ENCODE results near the gene PERCC1. TPM values are rescaled to one million over a fixed set of nuclear protein-coding genes. Genes with fewer than 3 reads are reported as not detected.
A peak's percentile ranks its signal among the peaks of the same experiment; 100 is the strongest.

Gene PERCC1
- total RNA-seq, 4 donors from 2014 or later: 1.2 TPM; not detected in 3

DNA sequence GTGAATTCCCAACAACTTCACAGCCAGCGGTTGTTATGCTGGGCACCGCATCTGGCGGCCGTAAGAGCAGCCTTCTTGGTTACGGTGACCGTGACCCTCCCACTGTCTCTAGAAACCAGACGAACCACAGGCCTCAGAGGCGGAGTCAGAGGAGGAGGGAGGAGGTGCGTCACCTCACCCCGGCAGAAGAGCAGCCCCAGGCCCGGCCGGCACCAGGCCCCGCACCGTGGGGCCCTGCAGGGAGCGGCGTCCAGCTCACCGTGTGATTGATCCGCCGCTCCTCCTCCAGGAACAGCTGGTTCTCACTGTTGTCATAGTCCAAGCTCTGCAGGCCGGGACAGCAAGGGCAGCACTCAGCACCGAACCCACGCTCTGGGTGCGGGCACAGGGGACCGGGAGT, 30.3 kb downstream of the PERCC1 start:
- peaks cover 0 to 10% (median 0%) of the 10 kb centered on the region in 4 donors for H3K36me3 ChIP-seq
- intact Hi-C loops (cut with DNase I; ENCODE audit: low total_unique reads) (no loop called here), in situ Hi-C loops (cut with MboI; ENCODE audit: low pct_ligation_motif_present in 1 of 4, low pct_unique_long_range_greater_than_20kb in 1 of 4, low sequenced_read_pairs in 3 of 4) (no loop called here)
- H3K4me1 ChIP-seq: peaks cover 0 to 4% (median 0%) of the 10 kb centered on the region in 4 donors
- DNase-seq: no peak
- no peak overlapping the region for H3K4me3 ChIP-seq
- 80 to 100% methylated on average over 4 to 24 of the region's 24 CpGs for WGBS, 2 donors (ENCODE audit: low coverage in 1 of 2)
- peak overlapping the region in 3 of 4 donors; percentile 38 to 60 (median 57) for H3K27ac ChIP-seq
- no peak for TF ChIP-seq POLR2A (IDR thresholded peaks at IDR 0.05)
- TF ChIP-seq, protein P1, sequence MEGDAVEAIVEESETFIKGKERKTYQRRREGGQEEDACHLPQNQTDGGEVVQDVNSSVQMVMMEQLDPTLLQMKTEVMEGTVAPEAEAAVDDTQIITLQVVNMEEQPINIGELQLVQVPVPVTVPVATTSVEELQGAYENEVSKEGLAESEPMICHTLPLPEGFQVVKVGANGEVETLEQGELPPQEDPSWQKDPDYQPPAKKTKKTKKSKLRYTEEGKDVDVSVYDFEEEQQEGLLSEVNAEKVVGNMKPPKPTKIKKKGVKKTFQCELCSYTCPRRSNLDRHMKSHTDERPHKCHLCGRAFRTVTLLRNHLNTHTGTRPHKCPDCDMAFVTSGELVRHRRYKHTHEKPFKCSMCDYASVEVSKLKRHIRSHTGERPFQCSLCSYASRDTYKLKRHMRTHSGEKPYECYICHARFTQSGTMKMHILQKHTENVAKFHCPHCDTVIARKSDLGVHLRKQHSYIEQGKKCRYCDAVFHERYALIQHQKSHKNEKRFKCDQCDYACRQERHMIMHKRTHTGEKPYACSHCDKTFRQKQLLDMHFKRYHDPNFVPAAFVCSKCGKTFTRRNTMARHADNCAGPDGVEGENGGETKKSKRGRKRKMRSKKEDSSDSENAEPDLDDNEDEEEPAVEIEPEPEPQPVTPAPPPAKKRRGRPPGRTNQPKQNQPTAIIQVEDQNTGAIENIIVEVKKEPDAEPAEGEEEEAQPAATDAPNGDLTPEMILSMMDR (IDR thresholded peaks at IDR 0.05): no peak
- TF ChIP-seq EP300 (IDR thresholded peaks at IDR 0.05; ENCODE audit: low read depth): no peak
- TF ChIP-seq POLR2AphosphoS5 (IDR thresholded peaks at IDR 0.05): no peak
- no peaks in the 10 kb centered on the region for H3K9me3 ChIP-seq
- no peaks in the 10 kb centered on the region for H3K27me3 ChIP-seq

DNA sequence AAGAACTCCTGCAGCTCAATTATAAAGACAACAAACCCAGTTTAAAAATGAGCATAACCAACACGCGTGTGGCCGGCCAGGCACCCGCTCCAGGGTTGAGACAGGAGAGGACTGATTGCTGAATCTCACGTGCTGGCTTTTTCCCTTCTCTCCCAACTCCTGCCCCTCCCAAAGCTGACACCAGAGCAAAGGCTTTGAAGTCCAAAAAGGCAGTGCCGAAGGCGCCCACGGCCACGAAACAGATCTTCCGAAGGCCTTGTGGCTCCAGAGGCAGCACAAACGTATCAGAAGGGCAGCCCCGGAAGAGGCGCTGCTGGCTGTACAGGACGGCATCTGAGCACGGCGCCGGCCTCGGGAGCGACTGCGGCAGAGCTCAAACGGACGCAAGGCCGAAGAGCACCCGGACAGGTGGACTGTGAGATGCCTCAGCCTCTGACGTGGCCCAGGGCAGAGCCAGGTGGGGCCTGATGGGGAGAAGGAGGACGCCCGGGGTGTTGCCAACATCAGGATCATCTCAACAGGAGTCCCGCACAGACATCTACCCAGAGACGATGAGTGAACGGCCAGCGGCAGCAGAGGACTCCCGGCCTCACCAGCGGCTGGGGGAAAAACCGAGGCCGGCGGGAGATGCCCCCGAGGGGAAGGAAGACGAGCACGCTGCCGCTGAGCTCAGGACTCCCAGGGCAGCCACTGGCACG, 33.5 kb downstream of the PERCC1 start:
- DNase-seq: no peak
- intact Hi-C loops (cut with DNase I; ENCODE audit: low total_unique reads): no loop called here
- Histone ChIP-seq H3K27ac (no peak overlapping the region), H3K9me3 (no peaks in the 10 kb centered on the region), H3K4me1 (peaks cover 0 to 4% (median 0%) of the 10 kb centered on the region in 4 donors), H3K27me3 (no peaks in the 10 kb centered on the region), H3K36me3 (peaks cover 0 to 10% (median 0%) of the 10 kb centered on the region in 4 donors), H3K4me3 (no peak overlapping the region)
- TF ChIP-seq POLR2AphosphoS5 (IDR thresholded peaks at IDR 0.05) (no peak), POLR2A (IDR thresholded peaks at IDR 0.05) (no peak)
- TF ChIP-seq, protein P1 (IDR thresholded peaks at IDR 0.05): no peak
- in situ Hi-C loops (cut with MboI; ENCODE audit: low pct_ligation_motif_present in 1 of 4, low pct_unique_long_range_greater_than_20kb in 1 of 4, low sequenced_read_pairs in 3 of 4): no loop called here
- 92 to 93% methylated on average over 8 to 41 of the region's 41 CpGs for whole genome bisulfite sequencing, 2 donors (ENCODE audit: low coverage in 1 of 2)

DNA sequence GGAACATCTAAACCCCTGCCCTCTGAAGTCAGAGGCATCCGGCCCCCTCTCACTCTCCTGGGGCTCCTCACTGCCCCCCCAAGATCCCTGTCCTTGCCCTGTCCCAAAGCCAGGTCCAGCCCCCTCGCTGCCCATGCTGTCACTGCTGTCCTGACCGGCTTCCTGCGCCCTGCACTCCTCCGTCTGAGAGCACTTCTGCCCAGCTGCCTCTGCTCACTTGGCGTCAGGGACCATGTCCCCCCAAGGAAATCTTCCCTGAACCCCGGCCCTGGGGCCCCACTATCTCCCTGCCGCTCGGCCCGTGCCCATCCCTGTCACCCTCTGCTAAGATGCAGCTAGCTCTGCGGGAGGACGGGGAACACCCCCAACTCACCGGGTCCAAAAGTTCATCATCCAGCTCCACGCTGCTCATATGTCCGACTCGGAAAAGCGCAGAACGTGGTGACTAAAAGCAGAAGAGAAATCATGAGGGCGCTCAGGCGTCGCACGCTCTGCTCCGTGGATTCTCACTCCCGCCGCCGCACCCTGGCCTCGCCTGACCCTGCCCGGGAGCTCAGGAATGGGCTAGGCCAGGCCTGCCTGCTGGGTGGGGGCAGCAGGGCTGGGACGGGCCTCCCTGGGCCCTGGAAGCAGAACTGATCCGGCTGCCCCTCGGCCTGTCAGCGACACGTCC, 34.2 kb downstream of the PERCC1 start:
- in situ Hi-C loops (cut with MboI; ENCODE audit: low pct_ligation_motif_present in 1 of 4, low pct_unique_long_range_greater_than_20kb in 1 of 4, low sequenced_read_pairs in 3 of 4) (no loop called here), intact Hi-C loops (cut with DNase I; ENCODE audit: low total_unique reads) (loop anchor here (1.0 kb wide), 1 partner anchor 203 kb away; no protein-coding TSS in a partner anchor)
- H3K36me3 ChIP-seq: peaks cover 0 to 10% (median 0%) of the 10 kb centered on the region in 4 donors
- TF ChIP-seq, protein P1 (IDR thresholded peaks at IDR 0.05): no peak
- TF ChIP-seq POLR2AphosphoS5 (IDR thresholded peaks at IDR 0.05) (no peak), POLR2A (IDR thresholded peaks at IDR 0.05) (no peak)
- no peak for DNase-seq
- no peaks in the 10 kb centered on the region for H3K27me3 ChIP-seq
- WGBS, 2 donors (ENCODE audit: low coverage in 1 of 2): 67 to 93% methylated on average over 1 to 33 of the region's 33 CpGs
- no peak overlapping the region for H3K27ac ChIP-seq
- peaks cover 0 to 4% (median 1%) of the 10 kb centered on the region in 4 donors for H3K4me1 ChIP-seq
- H3K9me3 ChIP-seq: no peaks in the 10 kb centered on the region
- no peak overlapping the region for H3K4me3 ChIP-seq

DNA sequence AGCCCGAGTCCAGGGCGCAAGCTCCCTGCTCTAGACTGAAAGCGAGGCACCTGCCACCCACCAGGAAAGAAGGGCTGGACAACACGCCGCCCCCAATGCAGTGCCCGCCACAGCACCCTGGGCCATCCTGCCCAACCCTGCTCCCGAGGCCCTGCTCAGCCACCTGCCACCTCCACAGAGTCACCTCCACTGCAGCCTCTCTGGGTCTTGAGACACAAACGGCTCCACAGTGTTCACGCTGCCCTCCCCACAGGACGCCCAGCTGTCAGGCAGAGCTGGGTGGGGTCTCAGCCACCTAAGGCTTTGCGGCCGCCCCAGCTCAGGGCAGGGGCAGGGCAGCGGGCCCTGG, 34.7 kb downstream of the PERCC1 start:
- no peak for TF ChIP-seq POLR2A (IDR thresholded peaks at IDR 0.05)
- in situ Hi-C loops (cut with MboI; ENCODE audit: low pct_ligation_motif_present in 1 of 4, low pct_unique_long_range_greater_than_20kb in 1 of 4, low sequenced_read_pairs in 3 of 4): no loop called here
- DNase-seq: no peak
- intact Hi-C loops (cut with DNase I; ENCODE audit: low total_unique reads): loop anchor here (1.0 kb wide), 1 partner anchor 203 kb away; no protein-coding TSS in a partner anchor
- 94% methylated on average over 13 of the region's 13 CpGs; no CpG with 5 or more reads in 1 of the 2 donors for WGBS, 2 donors (ENCODE audit: low coverage in 1 of 2)
- H3K9me3 ChIP-seq: no peaks in the 10 kb centered on the region
- H3K4me1 ChIP-seq: peaks cover 0 to 8% (median 2%) of the 10 kb centered on the region in 4 donors
- H3K4me3 ChIP-seq: no peak overlapping the region
- H3K27ac ChIP-seq: no peak overlapping the region
- H3K36me3 ChIP-seq: peaks cover 0 to 9% (median 0%) of the 10 kb centered on the region in 4 donors
- no peaks in the 10 kb centered on the region for H3K27me3 ChIP-seq
